Stimulated activated naive CD4-positive, alpha-beta T cell treated with Interleukin-2 at 50 U/mL for 16 hours (primary cell): ENCODE results near the gene MACROH2A2.
A peak's percentile ranks its signal among the peaks of the same experiment; 100 is the strongest.
"Not testable (repeated sequence)": the region's sequence is repeated elsewhere in the genome, so short reads cannot be mapped to it uniquely, and the experiment has no call there.

Source experiments
- DNase-seq: peaks from one replicate; lab custom pipeline; 2025; lab: John Stamatoyannopoulos, UW

MACROH2A2 gene

GRCh38 chr10:70101068-70101562 is 48.5 kb downstream of the MACROH2A2 start:
- not testable (repeated sequence) for DNase-seq

- DNase-seq, result no peak
These were observed 49.0 kb downstream of the MACROH2A2 start for GRCh38 chr10:70101668-70102067.

- no peak for DNase-seq
These were observed 54.5 kb downstream of the MACROH2A2 start for GRCh38 chr10:70106958-70107791.

- DNase-seq, result no peak
These were observed 56.6 kb downstream of the MACROH2A2 start for GRCh38 chr10:70109064-70109729.

GRCh38 chr10:70111496-70111895 is 58.9 kb downstream of the MACROH2A2 start:
- DNase-seq, result no peak

GRCh38 chr10:70112071-70112470 is 59.4 kb downstream of the MACROH2A2 start:
- no peak for DNase-seq

- no peak for DNase-seq
These were observed 62.3 kb downstream of the MACROH2A2 start for GRCh38 chr10:70114902-70115301.

GRCh38 chr10:70115948-70116682 is 63.5 kb downstream of the MACROH2A2 start:
- peak; percentile 35 for DNase-seq

GRCh38 chr10:70117646-70118045 is 65.0 kb downstream of the MACROH2A2 start:
- DNase-seq, result no peak

- DNase-seq, result no peak
These were observed 65.5 kb downstream of the MACROH2A2 start for GRCh38 chr10:70118196-70118595.

- no peak for DNase-seq
These were observed 66.6 kb downstream of the MACROH2A2 start for GRCh38 chr10:70119197-70119596.

- DNase-seq, result no peak
These were observed 67.0 kb downstream of the MACROH2A2 start for GRCh38 chr10:70119623-70120022.

- no peak for DNase-seq
These were observed 67.8 kb downstream of the MACROH2A2 start for GRCh38 chr10:70120417-70120816.

GRCh38 chr10:70121281-70121949 is 68.8 kb downstream of the MACROH2A2 start:
- DNase-seq, result no peak

GRCh38 chr10:70122742-70123141 is 70.1 kb downstream of the MACROH2A2 start:
- DNase-seq, result no peak

- not testable (repeated sequence) for DNase-seq
These were observed 70.5 kb downstream of the MACROH2A2 start for GRCh38 chr10:70123166-70123565.

- DNase-seq, result no peak
These were observed 71.2 kb downstream of the MACROH2A2 start for GRCh38 chr10:70123817-70124216.

GRCh38 chr10:70124415-70124814 is 71.8 kb downstream of the MACROH2A2 start:
- no peak for DNase-seq

GRCh38 chr10:70124918-70125317 is 72.3 kb downstream of the MACROH2A2 start:
- DNase-seq, result no peak

GRCh38 chr10:70125918-70126552 is 73.4 kb downstream of the MACROH2A2 start:
- DNase-seq, result no peak

GRCh38 chr10:70126700-70127395 is 74.2 kb downstream of the MACROH2A2 start:
- DNase-seq, result no peak
